ENCODE measurements around the gene GORASP2.

GRCh38 chr2:171008550-171009205 is 79.6 kb downstream of the GORASP2 start:
- TF ChIP-seq POLR2A (IDR thresholded peaks at IDR 0.05; ENCODE audit: low read depth, low read length) = no peak
- TF ChIP-seq TAF1 (IDR thresholded peaks at IDR 0.05; ENCODE audit: low read depth, low read length) = no peak
- TF ChIP-seq POLR2AphosphoS5 (IDR thresholded peaks at IDR 0.05; ENCODE audit: low read depth, low read length) = no peak
- TF ChIP-seq POU2F2 (IDR thresholded peaks at IDR 0.05; ENCODE audit: low read depth, low read length) = no peak
- no peak for TF ChIP-seq SPI1 (IDR thresholded peaks at IDR 0.05; ENCODE audit: low read depth, low read length)
